GM18508 (cell line): ENCODE results near the gene RSRC1.
"Not testable (repeated sequence)": the region's sequence is repeated elsewhere in the genome, so short reads cannot be mapped to it uniquely, and the experiment has no call there.

ENCODE experiments used
- ATAC-seq: cut with Tn5 transposase; IDR thresholded peaks from one replicate; pipeline ENCODE4 v1.9.1; 2021; ENCODE audit warnings: moderate number of reproducible peaks; ENCODE audit not compliant: insufficient read depth, unreplicated experiment

Gene RSRC1

DNA sequence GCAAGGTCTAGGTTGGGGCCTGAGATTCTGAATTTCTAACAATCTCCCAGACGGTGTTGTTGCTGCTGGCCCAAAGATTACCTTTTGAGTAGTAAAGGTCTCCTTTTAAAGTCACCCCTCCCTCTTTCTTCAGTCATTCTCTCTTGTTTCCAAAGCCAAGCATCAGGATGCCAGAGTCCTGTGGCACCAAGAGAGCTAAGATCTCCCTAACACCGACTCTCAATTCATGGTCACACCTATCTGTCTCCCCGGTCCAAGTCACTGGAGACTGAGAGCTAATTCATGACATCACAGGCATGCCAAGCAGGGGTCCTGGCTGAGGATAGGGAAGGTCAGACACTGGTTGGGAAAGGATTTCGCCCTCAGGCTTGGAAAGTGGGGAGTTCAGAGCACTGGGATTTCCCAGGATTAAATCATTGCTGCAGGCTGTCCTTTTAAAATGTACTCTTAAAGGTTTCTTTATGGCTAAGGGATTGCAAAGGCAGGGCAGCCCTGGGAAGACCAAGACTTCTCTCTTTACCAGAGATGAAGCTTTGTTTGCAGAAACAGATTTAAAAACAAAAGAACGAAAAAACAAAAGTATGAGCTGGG lies 11.0 kb upstream of the RSRC1 start:
- no peak for ATAC-seq

DNA sequence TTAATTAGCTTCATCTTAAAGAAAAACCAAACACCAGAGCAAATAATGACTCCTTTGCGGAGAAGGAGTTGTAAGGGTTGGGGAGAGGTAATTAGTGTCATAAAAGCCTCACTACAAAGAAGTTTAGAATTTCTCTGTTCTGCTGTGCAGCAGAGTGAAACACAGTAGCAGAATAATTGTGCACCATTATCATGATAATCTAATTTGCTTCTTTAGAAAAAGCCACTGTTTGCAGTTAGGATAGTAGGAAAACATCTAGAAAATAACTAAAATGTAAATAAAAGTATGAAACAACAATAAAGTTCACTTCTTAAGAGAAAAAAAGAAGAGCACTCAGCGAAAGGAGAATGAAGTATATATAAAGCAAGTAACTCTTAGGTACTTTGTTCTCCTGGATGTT lies 9.2 kb upstream of the RSRC1 start:
- ATAC-seq, result no peak

DNA sequence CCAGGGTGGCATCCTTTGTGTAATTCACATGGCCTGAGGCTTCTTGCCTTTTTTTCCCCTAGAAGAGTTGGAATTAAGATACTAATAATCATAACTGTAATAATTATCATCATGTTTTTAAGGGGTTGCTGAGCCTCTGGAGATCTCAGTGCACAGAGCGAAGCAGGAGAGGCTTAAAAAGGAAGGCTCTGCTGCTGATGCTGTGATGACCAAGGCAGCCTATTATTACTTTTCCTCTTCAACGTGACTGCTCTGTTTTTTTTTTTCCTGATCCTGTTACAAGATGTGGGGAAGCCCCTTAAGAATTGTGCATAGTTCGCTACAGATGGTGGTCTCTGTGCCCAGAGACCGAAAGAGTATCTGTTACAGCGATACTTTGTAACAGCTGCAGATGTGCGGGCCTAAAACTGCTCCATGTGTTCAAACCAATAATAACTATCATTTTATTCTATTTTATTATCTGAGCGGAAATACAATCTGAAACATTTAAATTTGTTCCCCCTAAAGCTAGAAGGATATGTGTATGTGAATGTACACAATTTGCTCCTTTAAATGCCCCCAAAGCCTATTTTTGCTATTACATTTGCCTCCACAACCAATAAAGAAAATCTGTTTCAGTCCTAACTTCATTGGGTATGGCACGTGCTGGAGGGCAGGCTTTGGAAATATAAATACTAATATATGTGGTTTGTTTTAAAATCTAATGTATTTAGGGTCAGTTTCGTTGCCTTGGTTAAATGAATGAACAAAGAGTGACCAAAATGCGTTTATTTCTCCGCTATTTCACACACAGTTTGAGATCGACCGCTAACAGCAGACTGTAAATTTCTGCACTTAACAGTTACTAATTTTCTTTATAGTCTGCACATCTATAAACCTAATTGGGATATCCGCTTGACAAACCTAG lies 8.3 kb upstream of the RSRC1 start:
- no peak for ATAC-seq

DNA sequence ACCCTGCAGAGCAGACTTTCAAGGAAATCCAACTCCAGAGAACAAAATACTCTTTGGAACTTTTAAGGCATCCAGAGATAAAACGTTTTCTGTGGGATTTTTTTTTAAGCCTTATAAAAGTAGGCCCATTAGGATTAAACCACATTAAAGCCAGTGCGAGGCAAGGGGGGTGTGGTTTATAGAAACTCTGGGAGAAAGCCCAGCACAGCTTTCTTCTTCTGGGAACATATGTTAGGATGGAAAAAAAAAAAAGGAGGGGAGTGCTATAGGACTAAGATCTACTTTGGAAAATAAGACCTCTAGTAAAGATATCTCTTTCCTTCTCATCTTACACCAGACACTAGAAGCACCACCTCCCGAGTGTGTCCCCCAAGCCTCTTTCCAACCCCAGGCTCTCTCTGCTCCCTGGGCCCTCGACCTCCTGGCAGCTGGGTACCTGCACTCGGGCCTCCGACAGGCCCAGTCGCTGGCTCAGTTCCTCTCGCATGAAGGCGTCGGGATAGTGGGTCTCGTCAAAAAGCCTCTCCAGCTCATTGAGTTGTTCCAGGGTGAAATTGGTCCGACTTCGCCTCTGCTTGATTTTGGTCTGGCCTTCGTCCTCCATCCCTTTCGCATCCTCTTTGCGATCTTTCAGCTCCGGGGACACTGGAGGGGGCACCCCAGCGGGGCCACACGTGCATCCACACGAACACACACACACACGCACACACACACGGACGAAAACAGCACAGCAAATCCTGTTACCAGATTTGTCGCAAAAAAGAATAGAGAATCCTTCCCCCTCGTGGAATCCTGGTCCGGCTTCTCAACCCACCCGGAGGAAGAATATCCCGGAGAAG lies 7.4 kb upstream of the RSRC1 start:
- no peak for ATAC-seq

DNA sequence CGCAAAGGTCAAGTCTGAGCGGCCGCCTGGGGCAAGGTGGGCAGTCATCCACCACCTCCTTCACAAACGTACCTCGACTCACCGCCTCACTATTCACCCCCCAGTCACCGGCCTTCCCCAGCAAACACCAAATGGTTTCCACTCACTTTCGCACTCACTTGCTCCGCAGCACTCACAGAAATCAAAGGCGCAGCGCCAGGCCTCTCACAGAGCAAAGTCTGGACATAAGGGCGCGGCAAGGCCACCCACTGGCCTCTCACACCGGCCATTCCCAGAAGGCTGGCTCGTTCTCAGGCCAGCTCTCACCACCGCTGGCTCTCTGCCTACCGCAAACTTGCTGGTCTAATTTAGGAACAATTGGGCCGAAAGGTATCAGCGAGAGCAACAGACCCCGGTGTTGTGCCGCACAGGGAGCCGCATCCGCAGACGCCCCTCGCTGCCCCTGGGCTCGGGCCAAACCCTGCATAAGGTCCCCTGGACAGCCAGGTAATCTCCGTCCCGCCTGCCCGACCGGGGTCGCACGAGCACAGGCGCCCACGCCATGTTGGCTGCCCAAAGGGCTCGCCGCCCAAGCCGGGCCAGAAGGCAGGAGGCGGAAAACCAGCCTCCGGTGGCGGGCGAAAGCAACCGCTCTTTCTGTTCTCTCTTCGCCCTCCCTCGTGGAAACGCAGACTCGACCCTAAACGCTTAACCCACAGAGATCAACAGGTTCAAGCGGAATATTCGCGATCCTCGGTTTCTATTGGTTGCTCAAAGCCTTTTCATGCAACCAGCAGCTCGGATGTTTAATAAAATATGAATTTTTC lies 6.6 kb upstream of the RSRC1 start:
- ATAC-seq, result no peak

DNA sequence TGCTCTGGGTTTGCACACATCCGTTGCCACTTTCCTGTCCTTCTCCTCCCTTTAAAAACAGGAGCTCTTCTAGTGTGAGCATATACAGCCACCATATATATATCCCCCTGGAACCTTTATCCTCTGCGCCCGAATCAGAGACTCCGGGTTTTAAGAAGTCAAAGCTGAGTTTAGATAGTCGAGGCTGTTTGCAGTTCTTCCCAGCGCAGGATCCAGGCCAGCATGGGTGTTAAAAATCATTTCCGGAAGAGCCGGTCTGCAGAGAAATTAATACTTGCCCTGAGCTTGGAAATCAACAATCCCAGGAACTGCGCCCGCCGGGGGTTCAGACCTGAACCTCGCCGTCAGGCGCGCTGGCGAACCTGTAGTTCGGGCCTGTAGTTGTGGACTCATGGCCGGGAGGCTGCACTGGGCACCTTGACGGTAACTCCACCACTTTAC lies 6.0 kb upstream of the RSRC1 start:
- no peak for ATAC-seq

DNA sequence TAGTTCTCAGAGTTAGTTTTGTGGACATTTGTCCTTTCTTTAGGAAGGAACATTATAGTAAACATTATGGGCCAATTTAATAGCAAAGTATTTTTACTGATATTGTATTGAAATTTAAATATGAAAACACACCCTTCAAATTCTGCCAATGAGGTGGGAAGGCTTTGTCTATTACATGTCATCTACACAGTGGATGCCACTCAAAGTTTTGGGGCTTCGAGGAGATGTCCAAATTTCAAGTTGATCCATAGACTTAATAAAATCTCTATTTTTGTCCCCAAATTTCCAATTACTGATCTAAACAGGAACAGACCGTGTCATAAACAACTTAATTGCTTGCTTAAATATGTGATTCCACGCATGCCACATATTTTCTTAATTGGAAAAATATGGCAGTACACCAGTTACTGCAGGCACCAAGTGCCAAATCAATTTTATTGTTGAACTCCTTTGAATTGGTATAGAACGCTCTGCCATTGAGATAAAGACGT lies 5.4 kb upstream of the RSRC1 start:
- ATAC-seq, result no peak

DNA sequence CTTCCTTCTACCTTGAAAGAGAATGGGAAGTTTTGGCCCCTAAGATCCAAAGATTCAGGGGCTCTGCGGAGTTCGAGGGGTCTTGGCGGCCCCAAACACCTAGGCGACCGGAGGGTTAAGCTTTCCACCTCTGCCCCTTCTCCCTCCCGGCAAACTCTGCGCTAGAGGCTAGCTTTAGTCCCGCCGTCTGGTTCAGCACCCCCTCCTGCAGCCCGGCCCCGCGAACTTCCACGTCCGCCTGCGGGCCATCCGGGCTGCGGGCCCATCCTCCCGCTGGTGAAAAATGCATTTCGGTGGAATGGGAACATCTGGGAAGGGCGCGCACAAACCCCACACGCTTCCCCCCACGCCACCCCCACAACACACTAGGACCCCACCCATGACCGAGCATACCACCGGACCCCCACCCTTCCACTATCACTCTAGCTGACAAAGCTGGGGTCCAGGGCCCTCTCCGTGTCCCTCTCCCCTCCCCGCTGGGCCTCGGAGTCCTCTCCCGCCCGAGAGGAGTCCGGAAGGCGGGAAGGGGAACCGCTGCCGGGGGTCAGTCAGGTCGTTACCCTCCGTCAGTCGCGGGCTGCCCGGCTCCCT lies 4.7 kb upstream of the RSRC1 start:
- no peak for ATAC-seq

DNA sequence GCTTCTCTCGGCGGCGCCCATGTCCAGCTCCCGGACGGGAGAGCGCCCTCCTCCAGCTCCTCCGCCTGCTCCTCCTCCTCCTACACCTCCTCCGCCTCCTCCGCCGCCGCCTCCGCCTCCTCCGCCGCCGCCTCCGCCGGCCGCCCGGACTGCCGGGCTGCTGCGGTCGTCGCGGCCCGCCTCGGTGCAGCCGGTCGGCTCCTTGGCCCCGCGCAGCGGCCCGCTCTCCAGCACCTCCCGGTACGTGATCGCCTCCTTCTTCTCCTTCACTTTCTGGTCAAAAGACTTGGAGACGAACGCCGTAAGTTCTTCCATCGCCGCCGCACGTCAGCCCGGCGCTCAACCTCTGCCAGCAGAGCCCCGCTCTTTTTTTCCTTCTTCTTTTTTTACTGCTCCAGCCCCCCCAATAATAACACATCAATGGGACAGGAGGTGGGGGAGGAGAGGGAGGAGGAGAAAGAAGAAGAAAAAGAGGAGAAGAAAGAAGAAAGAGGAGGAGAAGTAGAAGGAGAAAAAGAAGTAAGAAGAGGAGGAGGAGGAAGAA lies 4.1 kb upstream of the RSRC1 start:
- no peak for ATAC-seq

DNA sequence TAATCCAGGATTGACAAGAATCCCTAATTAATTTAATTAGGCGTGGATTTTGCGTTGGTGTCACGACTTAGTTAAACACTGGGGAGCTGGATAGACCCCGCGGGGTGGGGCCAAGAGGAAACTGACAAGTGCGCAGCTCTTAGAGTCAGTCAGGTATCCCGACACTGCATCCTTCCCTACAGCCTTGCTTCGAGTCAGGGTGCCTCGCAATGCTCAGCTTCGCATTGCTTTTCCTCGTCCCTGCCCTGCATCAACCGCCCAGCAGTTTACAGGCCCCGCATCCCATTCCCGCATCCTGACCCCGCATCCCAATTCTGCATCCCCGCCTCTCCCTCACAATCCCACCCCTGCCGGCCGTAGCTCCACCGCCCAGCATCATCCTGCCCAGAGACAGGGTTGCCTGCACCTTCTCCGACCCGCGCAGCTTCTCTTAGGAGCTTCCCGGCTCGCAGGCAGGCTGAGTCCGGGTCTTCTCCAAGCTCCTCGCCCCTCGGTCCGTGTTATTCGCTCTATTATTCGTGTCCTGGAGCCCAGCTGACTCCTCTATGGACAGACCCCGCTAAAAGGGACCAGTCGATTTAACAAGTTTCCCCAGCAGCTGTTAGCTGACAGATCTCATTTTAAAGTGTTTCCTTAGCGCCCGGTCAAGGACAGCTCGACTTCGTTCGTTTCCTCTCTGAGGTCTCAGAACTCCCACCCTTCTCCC lies 3.0 kb upstream of the RSRC1 start:
- no peak for ATAC-seq

DNA sequence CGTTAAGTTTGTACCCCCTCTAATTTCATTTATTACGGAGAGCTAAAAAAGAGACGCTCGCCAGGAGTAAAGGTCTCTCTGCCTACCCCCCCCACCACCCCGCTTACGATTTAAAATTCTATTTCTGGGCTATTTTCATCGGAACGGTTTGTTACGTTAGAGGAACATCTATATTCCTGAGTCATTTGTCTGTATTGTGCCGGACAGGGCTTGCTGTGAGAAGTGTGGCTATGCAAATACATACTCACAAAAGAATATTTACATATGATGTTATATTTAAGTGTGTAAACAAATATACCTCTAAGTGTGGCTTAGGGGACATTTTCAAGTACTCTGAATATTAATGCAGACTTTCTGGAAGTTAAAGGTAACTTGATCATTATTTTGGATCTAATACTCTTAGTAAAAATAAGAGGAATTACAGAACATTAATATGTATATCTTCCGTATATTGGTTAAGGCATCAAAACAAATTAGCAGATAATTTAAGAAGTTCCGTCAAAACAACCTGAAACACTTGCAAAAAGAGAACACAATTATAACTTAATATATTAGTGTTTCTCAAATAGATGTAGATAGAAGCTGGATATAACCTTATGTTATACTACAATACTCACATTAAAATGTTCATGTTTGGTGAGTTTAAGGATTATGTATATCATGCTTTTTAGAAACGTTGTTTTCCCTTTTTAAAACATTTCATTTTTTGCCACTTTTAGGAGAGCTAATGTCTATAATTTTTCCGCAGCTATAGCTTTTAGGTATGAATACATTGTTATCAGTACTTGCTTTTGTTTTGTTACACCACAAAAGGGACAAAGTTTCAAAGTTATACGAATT lies 2.1 kb upstream of the RSRC1 start:
- no peak for ATAC-seq

DNA sequence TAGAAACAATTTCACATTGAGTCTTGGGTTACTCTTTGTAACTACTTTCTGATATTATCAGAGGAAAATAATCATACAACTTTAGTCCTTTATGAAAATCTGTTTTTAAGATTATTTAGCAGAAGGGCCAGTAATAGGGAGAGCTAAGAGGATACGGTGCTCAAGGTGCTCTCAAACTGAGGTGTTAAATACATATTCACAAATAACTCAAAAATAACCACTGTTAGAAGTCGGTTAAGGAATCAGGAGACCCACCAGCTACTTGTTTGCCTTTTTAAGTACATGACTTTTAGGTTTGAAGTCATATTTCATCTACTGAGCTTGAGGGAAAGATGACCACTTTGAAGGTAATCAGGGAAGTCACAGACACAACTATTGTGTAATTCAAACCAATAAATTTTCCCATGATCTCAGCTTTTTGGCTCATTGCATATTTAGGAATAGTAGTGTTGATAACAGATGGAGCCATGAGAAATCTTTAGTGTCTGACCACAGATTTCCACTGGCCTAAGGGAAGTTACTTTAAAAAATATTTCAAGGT lies 1.4 kb upstream of the RSRC1 start:
- ATAC-seq, result no peak

DNA sequence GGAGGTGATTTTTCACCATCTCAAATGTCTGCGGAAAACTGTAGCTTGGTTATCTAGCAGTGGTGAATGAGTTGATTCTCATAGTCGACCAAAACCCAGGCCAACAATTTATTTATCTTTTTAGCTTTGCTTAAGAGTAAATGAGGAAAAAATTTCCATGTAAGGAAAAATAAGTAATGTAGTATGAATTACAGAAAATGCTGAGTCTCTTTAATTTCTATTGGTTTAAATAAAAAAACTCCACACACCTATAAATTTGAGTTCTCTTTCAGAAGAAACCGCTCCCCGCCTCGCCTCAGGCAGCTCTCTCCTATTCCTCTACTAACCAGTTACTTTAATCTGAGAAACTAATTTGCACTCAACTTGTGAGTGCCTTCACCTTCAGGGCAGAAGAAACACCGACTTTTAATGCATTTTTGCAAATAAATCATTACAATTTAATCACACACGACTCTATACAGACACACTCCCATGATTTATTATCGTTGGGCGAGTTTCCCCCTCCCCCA lies 540 bp upstream of the RSRC1 start:
- no peak for ATAC-seq

DNA sequence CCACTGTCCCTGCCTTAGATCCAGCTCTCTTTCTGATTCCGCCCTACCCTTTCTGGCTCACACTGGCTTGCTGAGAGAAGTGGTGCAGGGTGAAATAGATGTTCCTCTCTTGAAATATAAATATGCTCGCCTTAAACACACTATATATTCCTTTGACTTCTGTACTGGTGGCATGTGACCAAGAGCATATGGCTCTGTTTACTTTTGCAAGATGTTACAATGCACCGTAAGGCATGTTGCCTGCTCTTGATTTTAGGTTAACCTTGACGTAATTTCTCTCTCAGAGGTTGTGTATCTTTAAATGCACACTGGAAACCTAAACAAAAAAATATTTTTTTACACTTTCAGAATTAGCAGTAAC lies 749 bp downstream of the RSRC1 start:
- no peak for ATAC-seq

DNA sequence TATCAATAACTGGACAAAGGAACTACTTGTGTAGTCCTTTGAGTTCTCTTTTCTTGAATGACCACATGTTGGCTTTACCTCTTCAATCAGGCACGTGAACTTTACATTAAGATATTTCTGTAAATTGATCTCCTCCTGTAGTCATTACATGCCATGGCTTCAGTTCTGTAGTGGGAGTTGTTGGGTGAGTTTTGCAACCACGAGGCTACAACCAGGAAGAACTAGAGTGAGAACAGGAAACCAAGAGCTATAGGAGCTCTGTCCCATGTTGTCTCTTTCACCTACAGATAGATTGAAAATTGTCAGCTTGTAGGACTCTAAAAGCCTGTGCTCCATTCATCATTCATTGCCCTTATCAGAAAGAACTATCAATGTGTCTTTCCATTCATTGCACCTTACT lies 2.0 kb downstream of the RSRC1 start:
- ATAC-seq, result no peak

DNA sequence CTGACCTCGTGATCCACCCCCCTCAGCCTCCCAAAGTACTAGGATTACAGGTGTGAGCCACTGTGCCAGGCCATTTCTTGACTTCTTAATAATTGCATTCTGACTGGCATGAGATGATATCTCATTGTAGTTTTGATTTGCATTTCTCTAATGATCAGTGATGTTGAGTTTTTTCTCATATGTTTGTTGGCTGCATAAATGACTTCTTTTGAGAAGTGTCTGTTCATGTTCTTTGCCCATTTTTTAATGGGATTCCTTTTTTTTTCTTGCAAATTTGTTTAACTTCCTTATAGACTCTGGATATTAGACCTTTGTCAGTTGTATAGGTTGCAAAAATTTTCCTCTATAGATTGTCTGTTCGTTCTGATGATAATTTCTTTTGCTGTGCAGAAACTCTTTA lies 3.7 kb downstream of the RSRC1 start:
- ATAC-seq, result not testable (repeated sequence)

DNA sequence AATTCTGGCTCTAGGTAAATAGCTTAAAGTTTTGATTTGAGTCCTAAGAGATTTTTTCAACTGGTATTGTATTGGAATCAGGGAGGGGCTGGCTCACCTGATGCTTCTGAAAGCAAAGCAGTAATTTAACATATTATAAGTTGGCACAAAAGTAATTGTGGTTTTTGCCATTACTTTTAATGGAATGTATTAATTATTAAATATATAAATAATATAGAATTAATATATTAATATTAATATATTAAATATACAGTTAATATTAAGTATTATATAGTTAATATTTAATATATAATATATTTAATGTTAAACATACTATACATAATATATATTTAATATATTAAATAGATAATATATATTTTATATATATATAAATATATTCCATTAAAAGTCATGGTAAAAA lies 10.4 kb downstream of the RSRC1 start:
- no peak for ATAC-seq

DNA sequence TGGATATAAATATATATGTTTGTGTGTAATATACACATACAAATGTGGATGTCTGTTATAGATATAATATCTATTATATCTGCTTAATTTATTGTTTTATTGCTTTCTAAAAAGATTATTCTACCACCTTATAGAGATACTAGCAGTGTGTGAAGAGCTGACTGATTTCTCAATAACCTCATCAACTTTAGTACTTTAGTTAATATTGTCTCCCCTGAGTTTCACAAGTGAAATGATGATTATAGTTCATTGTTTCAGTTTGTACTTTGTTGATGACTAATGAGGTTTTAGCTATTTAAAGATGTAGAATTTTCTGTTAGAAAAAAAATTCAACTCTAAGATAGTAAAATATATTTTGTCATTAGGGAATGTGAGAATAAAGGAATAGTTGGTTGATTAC lies 11.4 kb downstream of the RSRC1 start:
- ATAC-seq, result peak; percentile 84
